Measurements from ENCODE around the gene CMSS1. TPM values are rescaled to one million over a fixed set of nuclear protein-coding genes. Genes with fewer than 3 reads are reported as not detected.

Gene CMSS1
- total and polyA plus RNA-seq, 2 of the 13 experiments (the other 11 are each of a cell fraction or from before 2014, with no cell fraction given): 6.4 to 48.7 TPM

DNA sequence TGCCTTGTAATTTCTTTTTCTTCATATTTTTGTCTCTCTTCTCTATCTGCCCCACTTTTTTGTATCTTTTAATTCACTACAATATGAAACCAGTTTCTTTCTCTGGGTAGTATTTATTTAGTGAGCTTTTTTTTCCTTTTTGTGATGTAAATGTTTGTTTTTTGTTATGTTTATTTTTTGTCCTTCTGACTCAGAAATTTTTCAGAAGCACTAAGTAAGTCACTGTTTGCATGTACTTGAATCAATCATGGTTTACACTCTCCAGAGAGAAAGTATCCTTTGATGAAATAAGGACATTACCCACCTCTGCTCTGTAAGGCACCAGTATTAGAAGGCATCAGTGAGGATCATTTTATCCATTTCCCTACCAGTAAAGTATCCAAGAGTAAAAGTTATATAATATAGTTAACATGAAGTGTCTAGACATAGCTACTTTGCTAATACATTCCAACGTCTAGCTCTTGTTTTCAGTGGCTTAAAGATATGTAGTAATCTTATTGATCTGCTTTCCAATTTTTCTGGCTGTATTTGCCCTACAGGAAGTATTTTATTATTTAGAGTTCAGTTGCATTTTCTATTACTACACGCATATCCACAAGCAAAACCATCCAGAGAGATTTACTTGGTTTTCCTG is 271.2 kb downstream of the CMSS1 start (continued):
- no peak for TF ChIP-seq RBM22 (optimal IDR thresholded peaks at IDR 0.05; ENCODE audit: low read length)
- no peak for TF ChIP-seq RBM39 (IDR thresholded peaks at IDR 0.05; ENCODE audit: low read depth, low read length, poor library complexity, severe bottlenecking)
- TF ChIP-seq, protein P1, sequence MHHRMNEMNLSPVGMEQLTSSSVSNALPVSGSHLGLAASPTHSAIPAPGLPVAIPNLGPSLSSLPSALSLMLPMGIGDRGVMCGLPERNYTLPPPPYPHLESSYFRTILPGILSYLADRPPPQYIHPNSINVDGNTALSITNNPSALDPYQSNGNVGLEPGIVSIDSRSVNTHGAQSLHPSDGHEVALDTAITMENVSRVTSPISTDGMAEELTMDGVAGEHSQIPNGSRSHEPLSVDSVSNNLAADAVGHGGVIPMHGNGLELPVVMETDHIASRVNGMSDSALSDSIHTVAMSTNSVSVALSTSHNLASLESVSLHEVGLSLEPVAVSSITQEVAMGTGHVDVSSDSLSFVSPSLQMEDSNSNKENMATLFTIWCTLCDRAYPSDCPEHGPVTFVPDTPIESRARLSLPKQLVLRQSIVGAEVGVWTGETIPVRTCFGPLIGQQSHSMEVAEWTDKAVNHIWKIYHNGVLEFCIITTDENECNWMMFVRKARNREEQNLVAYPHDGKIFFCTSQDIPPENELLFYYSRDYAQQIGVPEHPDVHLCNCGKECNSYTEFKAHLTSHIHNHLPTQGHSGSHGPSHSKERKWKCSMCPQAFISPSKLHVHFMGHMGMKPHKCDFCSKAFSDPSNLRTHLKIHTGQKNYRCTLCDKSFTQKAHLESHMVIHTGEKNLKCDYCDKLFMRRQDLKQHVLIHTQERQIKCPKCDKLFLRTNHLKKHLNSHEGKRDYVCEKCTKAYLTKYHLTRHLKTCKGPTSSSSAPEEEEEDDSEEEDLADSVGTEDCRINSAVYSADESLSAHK (CRISPR knock-in tag; IDR thresholded peaks at IDR 0.05; ENCODE audit: borderline replicate concordance): no peak
- TF ChIP-seq SOX13 (IDR thresholded peaks at IDR 0.05): no peak
- no peak for TF ChIP-seq SOX13 (CRISPR knock-in tag; conservative IDR thresholded peaks at IDR 0.05 in 1 of 2, IDR thresholded peaks at IDR 0.05 in 1 of 2)
- TF ChIP-seq PRPF4 (IDR thresholded peaks at IDR 0.05; ENCODE audit: low read depth, low read length, poor library complexity, severe bottlenecking): no peak
- no peak for TF ChIP-seq ZNF878 (CRISPR knock-in tag; IDR thresholded peaks at IDR 0.05)
- peak in 1 of 2 experiments; percentile 35; a peak in 1 of 4 replicates for TF ChIP-seq NR2F1 (CRISPR knock-in tag; IDR thresholded peaks at IDR 0.05)
- TF ChIP-seq ELF3 (CRISPR knock-in tag; IDR thresholded peaks at IDR 0.05): peak; percentile 44
- TF ChIP-seq, protein P2, sequence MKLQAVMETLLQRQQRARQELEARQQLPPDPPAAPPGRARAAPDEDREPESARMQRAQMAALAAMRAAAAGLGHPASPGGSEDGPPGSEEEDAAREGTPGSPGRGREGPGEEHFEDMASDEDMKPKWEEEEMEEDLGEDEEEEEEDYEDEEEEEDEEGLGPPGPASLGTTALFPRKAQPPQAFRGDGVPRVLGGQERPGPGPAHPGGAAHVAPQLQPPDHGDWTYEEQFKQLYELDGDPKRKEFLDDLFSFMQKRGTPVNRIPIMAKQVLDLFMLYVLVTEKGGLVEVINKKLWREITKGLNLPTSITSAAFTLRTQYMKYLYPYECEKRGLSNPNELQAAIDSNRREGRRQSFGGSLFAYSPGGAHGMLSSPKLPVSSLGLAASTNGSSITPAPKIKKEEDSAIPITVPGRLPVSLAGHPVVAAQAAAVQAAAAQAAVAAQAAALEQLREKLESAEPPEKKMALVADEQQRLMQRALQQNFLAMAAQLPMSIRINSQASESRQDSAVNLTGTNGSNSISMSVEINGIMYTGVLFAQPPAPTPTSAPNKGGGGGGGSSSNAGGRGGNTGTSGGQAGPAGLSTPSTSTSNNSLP (IDR thresholded peaks at IDR 0.05; ENCODE audit: low read depth, low read length): peak; percentile 24
- no peak for TF ChIP-seq TBP (CRISPR knock-in tag; IDR thresholded peaks at IDR 0.05)
- TF ChIP-seq KLF15 (CRISPR knock-in tag; IDR thresholded peaks at IDR 0.05; ENCODE audit: borderline replicate concordance): no peak
- TF ChIP-seq ZNF883 (CRISPR knock-in tag; IDR thresholded peaks at IDR 0.05; ENCODE audit: not compliant biosample characterization): no peak
- TF ChIP-seq HNRNPK (IDR thresholded peaks at IDR 0.05; ENCODE audit: low read depth, low read length, poor library complexity, severe bottlenecking): no peak
- TF ChIP-seq ZNF775 (CRISPR knock-in tag; IDR thresholded peaks at IDR 0.05; ENCODE audit: borderline replicate concordance): no peak
- TF ChIP-seq, protein P3, sequence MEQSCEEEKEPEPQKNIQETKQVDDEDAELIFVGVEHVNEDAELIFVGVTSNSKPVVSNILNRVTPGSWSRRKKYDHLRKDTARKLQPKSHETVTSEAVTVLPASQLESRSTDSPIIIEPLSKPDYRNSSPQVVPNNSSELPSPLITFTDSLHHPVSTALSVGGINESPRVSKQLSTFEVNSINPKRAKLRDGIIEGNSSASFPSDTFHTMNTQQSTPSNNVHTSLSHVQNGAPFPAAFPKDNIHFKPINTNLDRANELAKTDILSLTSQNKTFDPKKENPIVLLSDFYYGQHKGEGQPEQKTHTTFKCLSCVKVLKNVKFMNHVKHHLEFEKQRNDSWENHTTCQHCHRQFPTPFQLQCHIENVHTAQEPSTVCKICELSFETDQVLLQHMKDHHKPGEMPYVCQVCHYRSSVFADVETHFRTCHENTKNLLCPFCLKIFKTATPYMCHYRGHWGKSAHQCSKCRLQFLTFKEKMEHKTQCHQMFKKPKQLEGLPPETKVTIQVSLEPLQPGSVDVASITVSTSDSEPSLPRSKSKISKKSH (CRISPR knock-in tag; IDR thresholded peaks at IDR 0.05; ENCODE audit: borderline replicate concordance): no peak
- peak; percentile 57; the same call in 1 of the 2 replicates for TF ChIP-seq FOXK1 (CRISPR knock-in tag; IDR thresholded peaks at IDR 0.05; ENCODE audit: borderline replicate concordance, low read depth)
- TF ChIP-seq ATAD3A (CRISPR knock-in tag; IDR thresholded peaks at IDR 0.05): no peak
- TF ChIP-seq, protein P4, sequence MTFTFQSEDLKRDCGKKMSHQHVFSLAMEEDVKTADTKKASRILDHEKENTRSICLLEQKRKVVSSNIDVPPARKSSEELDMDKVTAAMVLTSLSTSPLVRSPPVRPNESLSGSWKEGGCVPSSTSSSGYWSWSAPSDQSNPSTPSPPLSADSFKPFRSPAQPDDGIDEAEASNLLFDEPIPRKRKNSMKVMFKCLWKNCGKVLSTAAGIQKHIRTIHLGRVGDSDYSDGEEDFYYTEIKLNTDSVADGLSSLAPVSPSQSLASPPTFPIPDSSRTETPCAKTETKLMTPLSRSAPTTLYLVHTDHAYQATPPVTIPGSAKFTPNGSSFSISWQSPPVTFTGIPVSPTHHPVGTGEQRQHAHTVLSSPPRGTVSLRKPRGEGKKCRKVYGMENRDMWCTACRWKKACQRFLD (CRISPR knock-in tag; IDR thresholded peaks at IDR 0.05; ENCODE audit: borderline replicate concordance): no peak
- TF ChIP-seq FOXA1 (IDR thresholded peaks at IDR 0.05): peak; percentile 72
- TF ChIP-seq FOXA1 (CRISPR knock-in tag; IDR thresholded peaks at IDR 0.05): no peak

Data from HepG2 (cell line).